ENCODE data around the gene ADA. TPM values are rescaled to one million over a fixed set of nuclear protein-coding genes. Genes with fewer than 3 reads are reported as not detected.
"Not testable (repeated sequence)": the region's sequence is repeated elsewhere in the genome, so short reads cannot be mapped to it uniquely, and the experiment has no call there.

The ADA gene
- total RNA-seq: 5.9 and 10.0 TPM in 2 replicates

- DNase-seq (ENCODE audit: low read depth): no peak
These were observed at the start of gene ADA for GRCh38 chr20:44651684-44652423. ADA (minus strand) TSS chr20:44651699; CDS start chr20:44651607, 92 bp downstream.

DNA sequence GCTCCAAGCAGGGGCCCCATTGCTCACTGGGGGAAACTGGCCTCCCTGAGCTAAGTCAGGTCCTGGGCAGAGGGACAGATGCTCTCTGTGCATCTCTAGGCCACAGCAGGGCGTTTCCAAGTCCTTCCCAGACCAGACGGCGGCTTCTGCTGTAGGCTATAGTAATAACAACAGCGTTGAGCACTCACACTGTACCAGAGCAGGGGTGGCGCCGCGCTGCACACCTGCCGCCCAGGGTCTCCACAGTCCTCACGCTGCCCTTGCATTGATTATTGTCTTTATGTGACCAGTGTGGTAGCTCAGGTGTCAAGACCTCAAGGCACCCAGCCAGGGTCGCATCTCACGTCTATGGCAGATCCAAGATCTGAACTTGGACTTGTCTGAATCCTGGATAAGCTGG lies 48.8 kb upstream of the ADA start:
- DNase-seq (ENCODE audit: low read depth): no peak

GRCh38 chr20:44698351-44698750 lies 46.9 kb upstream of the ADA start:
- DNase-seq (ENCODE audit: low read depth): no peak

GRCh38 chr20:44697041-44697440 lies 45.5 kb upstream of the ADA start:
- DNase-seq (ENCODE audit: low read depth): not testable (repeated sequence)

DNA sequence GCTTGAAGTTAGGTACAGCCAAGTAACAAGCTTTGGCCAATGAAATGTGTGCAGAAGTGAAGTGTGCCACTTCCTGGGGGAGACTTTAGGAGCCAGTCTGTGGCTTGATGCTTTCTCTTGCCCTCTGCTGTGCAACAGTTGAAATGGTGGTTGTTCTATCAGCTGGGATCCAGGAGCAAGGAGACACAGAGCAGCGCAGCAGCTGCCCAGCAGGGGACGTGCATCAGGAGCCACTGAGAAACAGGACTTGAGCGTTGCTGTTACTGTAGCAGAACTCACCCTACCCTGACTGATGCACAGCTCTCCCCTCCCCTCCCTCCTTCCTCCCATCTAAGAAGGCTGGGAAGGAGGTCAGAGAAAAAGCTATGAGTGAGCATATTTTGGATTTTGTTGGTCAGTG lies 44.8 kb upstream of the ADA start:
- DNase-seq (ENCODE audit: low read depth): no peak

- peak; percentile 66 for DNase-seq (ENCODE audit: low read depth)
These were observed 44.3 kb upstream of the ADA start for GRCh38 chr20:44695674-44696300.

GRCh38 chr20:44695295-44695673 lies 43.8 kb upstream of the ADA start:
- DNase-seq (ENCODE audit: low read depth): no peak

DNA sequence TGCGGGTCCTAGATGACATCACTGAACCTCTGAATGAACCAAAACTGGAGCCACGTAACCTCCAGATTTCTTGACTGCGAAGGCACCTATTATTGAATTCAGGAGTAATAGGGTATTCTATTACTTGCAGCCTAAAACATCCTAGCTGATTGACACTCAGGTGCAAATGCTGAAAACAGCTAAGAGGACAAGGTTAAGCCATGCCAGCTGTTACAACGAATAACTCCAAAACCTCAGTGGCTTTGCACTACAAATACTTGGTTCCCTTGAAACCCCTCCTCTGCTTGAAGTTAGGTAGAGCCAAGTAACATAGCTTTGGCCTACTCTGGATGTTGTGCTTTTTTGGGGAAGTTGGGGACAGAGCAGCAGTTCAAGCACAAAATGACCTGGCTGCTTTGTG lies 42.7 kb upstream of the ADA start:
- DNase-seq (ENCODE audit: low read depth): no peak

DNA sequence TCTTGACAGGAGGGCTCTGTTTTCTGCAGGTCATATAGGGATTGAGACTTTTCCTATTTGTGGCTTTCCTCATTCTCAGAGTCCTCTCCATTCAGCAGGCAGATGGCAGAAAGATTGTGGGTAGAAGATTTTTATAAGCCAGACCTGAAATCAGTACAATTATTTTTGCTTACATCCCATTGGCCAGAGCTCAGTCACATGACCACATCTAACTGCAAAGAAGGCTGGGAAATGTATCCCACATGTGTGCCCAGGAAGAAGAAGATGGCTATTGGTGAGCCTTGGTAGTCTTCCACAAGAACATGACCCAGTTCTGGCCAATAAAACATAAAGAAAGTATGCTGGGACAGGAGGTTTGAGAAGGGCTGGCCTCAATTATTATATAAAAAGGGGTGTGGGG lies 42.1 kb upstream of the ADA start:
- no peak for DNase-seq (ENCODE audit: low read depth)

DNA sequence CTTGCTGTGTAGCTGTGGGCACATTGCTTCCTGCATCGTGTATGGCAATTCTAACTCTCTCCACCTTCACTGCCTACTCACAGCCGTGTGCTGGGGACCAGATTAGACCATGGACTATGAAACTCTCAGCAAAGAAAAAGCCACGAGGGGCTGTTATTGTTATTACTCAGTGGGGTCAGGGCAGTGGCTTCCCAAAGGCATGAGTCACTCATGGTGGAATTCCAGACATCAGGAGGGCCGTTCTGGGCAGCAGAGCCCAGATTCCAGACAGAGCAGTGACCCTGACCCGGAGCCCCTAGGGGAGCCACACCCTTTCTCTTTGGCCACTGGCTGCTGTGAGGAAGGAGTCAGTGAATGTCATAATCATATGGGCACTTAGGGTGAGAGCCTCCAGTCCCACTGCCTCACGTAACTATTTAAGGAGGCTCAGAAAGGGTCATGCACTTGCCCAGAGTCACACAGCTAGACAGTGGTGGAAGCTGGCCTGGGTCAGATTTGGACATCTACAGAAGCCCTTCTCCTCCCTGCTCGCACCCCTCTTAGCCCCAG lies 41.5 kb upstream of the ADA start:
- DNase-seq (ENCODE audit: low read depth): peak; percentile 99

DNA sequence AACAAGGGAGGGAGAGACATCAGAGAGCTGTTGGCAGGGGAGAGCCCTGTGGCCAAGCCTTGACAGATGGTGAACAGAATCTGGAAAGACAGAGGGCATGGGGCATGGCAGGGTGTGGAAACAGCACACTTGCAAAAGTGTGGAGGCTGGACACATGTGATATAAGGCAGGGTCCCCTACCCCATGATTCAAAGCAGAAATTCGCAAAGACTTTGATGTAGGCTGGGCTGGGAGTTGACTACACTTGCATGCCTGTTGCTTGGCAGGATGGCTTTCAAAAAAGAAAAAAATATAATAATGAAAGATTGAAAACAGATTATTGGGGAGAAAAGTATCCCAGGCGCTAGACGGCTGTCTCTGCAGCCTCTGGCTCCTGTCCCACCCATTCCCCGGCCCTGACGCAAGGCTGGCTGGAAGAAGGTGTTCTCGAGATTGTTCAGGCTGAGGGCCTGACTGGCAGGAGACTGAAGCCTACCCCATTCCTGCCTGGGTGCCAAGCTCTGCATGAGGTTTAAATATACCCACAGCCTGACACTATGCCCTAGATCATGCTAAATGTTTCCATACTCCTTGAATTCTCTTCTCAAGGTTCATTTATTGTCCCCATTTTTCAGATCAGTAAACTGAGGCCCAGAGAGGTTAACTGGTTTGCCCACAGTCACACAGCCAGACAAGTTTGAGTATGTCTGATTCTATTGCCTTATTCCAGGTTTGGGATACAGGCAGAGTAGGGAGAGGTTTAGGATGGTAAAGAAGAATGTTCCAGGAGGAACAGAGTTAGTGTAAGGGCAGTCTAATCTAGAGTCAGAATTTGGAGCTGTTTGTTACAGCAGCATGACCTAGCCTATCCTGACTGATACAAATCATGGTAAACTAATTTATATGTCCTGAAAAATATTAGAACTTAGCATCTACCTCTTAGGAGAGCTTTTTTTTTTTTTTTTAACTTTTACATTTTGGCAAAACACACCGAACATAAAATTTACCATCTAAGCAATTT lies 40.2 kb upstream of the ADA start:
- DNase-seq (ENCODE audit: low read depth): no peak

- no peak for DNase-seq (ENCODE audit: low read depth)
These were observed 39.4 kb upstream of the ADA start for GRCh38 chr20:44690781-44691423.

DNA sequence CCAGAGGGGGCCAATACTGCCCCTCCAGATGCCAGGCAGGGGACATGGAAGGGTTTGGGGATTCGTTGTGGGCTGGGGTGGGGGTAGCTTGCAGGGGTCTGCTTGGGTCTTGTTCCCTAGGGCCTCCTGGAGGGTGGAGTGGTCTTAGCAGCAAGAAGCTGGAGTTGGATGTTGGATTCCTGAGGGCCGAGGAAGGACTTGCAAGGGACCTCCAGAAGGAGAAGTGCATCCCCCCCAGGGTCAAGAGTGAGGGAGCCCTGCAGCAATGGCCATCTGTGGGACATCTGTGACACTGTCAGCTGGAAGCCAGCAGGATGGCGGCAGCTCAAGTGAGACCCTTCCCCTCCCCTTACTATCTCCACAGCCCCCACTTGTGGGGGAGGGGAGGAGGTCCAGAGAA lies 38.3 kb upstream of the ADA start:
- DNase-seq (ENCODE audit: low read depth): no peak

- DNase-seq (ENCODE audit: low read depth): no peak
These were observed 36.6 kb upstream of the ADA start for GRCh38 chr20:44688053-44688625.

DNA sequence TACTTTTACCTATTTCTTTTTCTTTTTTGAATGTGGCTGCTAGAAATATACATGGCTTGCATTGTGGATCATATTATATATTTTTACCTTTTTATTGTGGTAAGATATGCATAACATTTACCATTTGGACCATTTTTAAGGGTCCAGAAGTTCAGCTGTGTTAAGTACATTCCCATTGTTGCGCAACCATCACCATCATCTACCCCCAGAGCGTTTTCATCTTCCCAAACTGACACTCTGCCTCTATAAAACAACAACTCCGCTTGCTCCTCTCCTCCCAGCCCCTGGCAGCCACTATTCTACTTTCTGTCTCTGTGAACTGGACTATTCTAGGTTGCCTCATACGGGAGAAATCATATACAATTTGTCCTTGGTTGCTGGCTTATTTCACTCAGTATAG lies 35.4 kb upstream of the ADA start:
- DNase-seq (ENCODE audit: low read depth): no peak

- DNase-seq (ENCODE audit: low read depth): no peak
These were observed 32.8 kb upstream of the ADA start for GRCh38 chr20:44684047-44684967.

DNA sequence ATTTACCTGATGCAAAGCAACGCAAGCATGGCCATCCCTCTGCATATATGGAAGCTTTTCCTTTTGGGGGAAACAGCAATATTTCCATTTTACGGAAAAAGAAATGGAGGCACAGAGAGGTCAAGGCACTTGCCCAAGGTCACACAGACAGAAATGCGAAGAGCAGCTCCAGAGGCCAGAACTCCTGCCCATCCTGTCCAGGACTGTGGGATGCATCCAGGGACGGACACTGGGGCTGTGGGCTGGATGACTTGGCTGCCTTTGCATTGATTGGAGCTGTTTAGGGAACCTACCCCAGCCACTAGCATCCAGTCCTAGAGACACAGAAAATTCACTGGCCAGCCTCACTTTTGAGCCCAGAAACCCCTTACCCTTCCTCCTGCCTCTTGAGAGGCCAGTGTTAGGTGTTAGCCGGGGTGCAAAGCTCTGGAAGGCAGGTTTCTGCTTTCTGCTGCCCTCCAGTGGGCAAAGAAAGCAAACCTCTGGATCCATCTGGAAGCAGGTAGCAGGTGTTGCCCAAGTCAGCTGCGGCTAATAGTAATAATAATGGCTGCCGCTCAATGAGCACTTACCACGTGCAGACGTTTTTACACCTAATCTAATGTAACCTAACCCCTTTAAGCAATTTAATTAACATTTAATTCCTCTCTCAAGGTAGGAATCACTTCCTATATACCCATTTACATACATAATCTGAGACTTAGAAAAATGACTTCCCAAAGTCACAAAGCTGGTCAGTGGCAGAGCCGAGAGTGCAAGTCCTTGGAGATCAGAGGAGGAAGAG lies 32.0 kb upstream of the ADA start:
- DNase-seq (ENCODE audit: low read depth): peak; percentile 53

GRCh38 chr20:44681796-44682566 lies 30.5 kb upstream of the ADA start:
- DNase-seq (ENCODE audit: low read depth): no peak
